Activated CD8-positive, alpha-beta T cell treated with anti-CD3 and anti-CD28 coated beads for 36 hours (primary cell): ENCODE measurements around the gene GALNT12. TPM values are rescaled to one million over a fixed set of nuclear protein-coding genes. Genes with fewer than 3 reads are reported as not detected.

Source experiments
- ATAC-seq: fragments of 200-7000 bp; cut with Tn5 transposase; one replicate; pipeline ENCODE4 v1.10.0; 2021; ENCODE audit warnings: mild to moderate bottlenecking, moderate library complexity
- CTCF ChIA-PET: fragments of 350-600 bp; sonication (Branson Sonifier 250); formaldehyde crosslinking; loops from one replicate; lab custom pipeline; 2021; ENCODE audit warnings: antibody characterized with exemption; lab: Charles Lee
- POLR2A ChIA-PET: fragments of 350-600 bp; sonication (Branson Sonifier 250); formaldehyde crosslinking; loops from one replicate; lab custom pipeline; 2021; ENCODE audit warnings: antibody characterized with exemption; lab: Charles Lee
- DNase-seq: peaks from one replicate; pipeline ENCODE4 v3.0.0-alpha.2; 2020
- H3K27ac Mint-ChIP-seq: one replicate; pipeline ENCODE4 v1.8.0; 2021; ENCODE audit warnings: mild to moderate bottlenecking, mixed read lengths
- H3K27me3 Mint-ChIP-seq: one replicate; pipeline ENCODE4 v1.8.0; 2021; ENCODE audit warnings: mixed read lengths
- H3K36me3 Mint-ChIP-seq: one replicate; pipeline ENCODE4 v1.8.0; 2021; ENCODE audit warnings: low read depth, mixed read lengths
- H3K4me1 Mint-ChIP-seq: one replicate; pipeline ENCODE4 v1.8.0; 2021; ENCODE audit warnings: low read depth, mixed read lengths
- H3K4me3 Mint-ChIP-seq: one replicate; pipeline ENCODE4 v1.8.0; 2021; ENCODE audit warnings: mild to moderate bottlenecking, moderate library complexity, mixed read lengths
- H3K9me3 Mint-ChIP-seq: one replicate; pipeline ENCODE4 v1.8.0; 2021; ENCODE audit warnings: mixed read lengths
- CTCF ChIP-seq: fragments of 200-600 bp; IDR thresholded peaks from one replicate; pipeline ENCODE4 v1.8.0; 2022; ENCODE audit warnings: antibody characterized with exemption, mild to moderate bottlenecking
- intact Hi-C: fragments of 100-400 bp; cut with micrococcal nuclease; formaldehyde crosslinking; loops from one replicate; pipeline ENCODE4 v1.10.0; 2022
- total RNA-seq, 2 experiments: library from RNA; stranded (reverse); gene quantifications; one replicate each; pipeline ENCODE4 v1.2.3, GENCODE V29; 2021

Gene GALNT12
- total RNA-seq, 2 experiments from 2014 or later = 12.8 to 14.3 TPM

- ChIA-PET CTCF (interaction anchor here (0.6 to 4.2 kb wide), 38 partner anchors 10 to 493 kb away, joined by 3 to 41 read pairs (median 4); partner anchors contain the start of gene GALNT12), POLR2A (interaction anchor here (1.0 kb wide), 1 partner anchor 32 kb away, joined by 3 read pairs; the partner anchor contains the start of gene GALNT12)
- intact Hi-C loops = loop anchor here (5.0 kb wide), 1 partner anchor 459 kb away; no protein-coding TSS in a partner anchor
- DNase-seq (peak; percentile 58), ATAC-seq (peak; percentile 66)
- peak; percentile 76 for TF ChIP-seq CTCF
- Mint-ChIP-seq H3K4me1 (no peaks in the 10 kb centered on the region), H3K4me3 (no peak overlapping the region), H3K27me3 (no peaks in the 10 kb centered on the region), H3K27ac (no peak overlapping the region), H3K9me3 (no peaks in the 10 kb centered on the region), H3K36me3 (peaks cover 16% of the 10 kb centered on the region)
Measured at GRCh38 chr9:98775831-98776441, 31.5 kb upstream of the GALNT12 start.

GRCh38 chr9:98777618-98778017 lies 29.9 kb upstream of the GALNT12 start:
- CTCF ChIA-PET = interaction anchor here (2.7 to 4.2 kb wide), 3 partner anchors 14 to 17 kb away, joined by 8 to 35 read pairs (median 34); no protein-coding TSS in a partner anchor
- H3K27me3 Mint-ChIP-seq = no peaks in the 10 kb centered on the region
- H3K27ac Mint-ChIP-seq = no peak overlapping the region
- no peaks in the 10 kb centered on the region for H3K4me1 Mint-ChIP-seq
- ATAC-seq = no peak
- TF ChIP-seq CTCF = no peak
- no peak for DNase-seq
- H3K36me3 Mint-ChIP-seq = peaks cover 11% of the 10 kb centered on the region
- POLR2A ChIA-PET = no interaction called here
- H3K4me3 Mint-ChIP-seq = no peak overlapping the region
- no peaks in the 10 kb centered on the region for H3K9me3 Mint-ChIP-seq
- intact Hi-C loops = loop anchor here (5.0 kb wide), 1 partner anchor 460 kb away; no protein-coding TSS in a partner anchor

- DNase-seq (no peak), ATAC-seq (no peak)
- POLR2A ChIA-PET = no interaction called here
- Mint-ChIP-seq H3K27me3 (no peaks in the 10 kb centered on the region), H3K4me3 (no peak overlapping the region), H3K27ac (no peak overlapping the region), H3K36me3 (peaks cover 6% of the 10 kb centered on the region), H3K4me1 (no peaks in the 10 kb centered on the region), H3K9me3 (no peaks in the 10 kb centered on the region)
- CTCF ChIA-PET = interaction anchor here (1.6 to 2.7 kb wide), 2 partner anchors 13 to 463 kb away, joined by 7 to 8 read pairs; no protein-coding TSS in a partner anchor
- no peak for TF ChIP-seq CTCF
- intact Hi-C loops = loop anchor here (5.0 kb wide), 1 partner anchor 461 kb away; no protein-coding TSS in a partner anchor
Measured at GRCh38 chr9:98778251-98778650, 29.2 kb upstream of the GALNT12 start.

- H3K9me3 Mint-ChIP-seq = no peaks in the 10 kb centered on the region
- CTCF ChIA-PET = interaction anchor here (1.6 to 2.7 kb wide), 2 partner anchors 13 to 463 kb away, joined by 7 to 8 read pairs; no protein-coding TSS in a partner anchor
- peaks cover 4% of the 10 kb centered on the region for H3K36me3 Mint-ChIP-seq
- H3K27ac Mint-ChIP-seq = no peak overlapping the region
- no peak for TF ChIP-seq CTCF
- H3K4me3 Mint-ChIP-seq = no peak overlapping the region
- DNase-seq = no peak
- no peak for ATAC-seq
- H3K4me1 Mint-ChIP-seq = no peaks in the 10 kb centered on the region
- intact Hi-C loops = loop anchor here (5.0 kb wide), 1 partner anchor 462 kb away; no protein-coding TSS in a partner anchor
- H3K27me3 Mint-ChIP-seq = no peaks in the 10 kb centered on the region
- POLR2A ChIA-PET = no interaction called here
Measured at GRCh38 chr9:98778711-98779530, 28.5 kb upstream of the GALNT12 start.
